MM.1S (cell line): ENCODE results near the gene HGD.

Source experiments
- EZH2 ChIP-seq: fragments of 300-600 bp; sonication (generic); optimal IDR thresholded peaks from 2 replicates; pipeline ENCODE3; 2017; ENCODE audit warnings: low read depth, mild to moderate bottlenecking, antibody characterized with exemption, low read length, mixed read lengths
- EZH2phosphoT487 ChIP-seq: fragments of 300-600 bp; sonication (generic); IDR thresholded peaks from 2 replicates; pipeline ENCODE4 v1.6.1; 2018; ENCODE audit warnings: antibody characterized with exemption, low read length
- TF ChIP-seq, protein P1 (sequence below): fragments of 300-600 bp; sonication (generic); IDR thresholded peaks from 2 replicates; pipeline ENCODE4 v1.5.1; 2016; ENCODE audit warnings: antibody characterized with exemption, low read length, mixed read lengths

DNA sequence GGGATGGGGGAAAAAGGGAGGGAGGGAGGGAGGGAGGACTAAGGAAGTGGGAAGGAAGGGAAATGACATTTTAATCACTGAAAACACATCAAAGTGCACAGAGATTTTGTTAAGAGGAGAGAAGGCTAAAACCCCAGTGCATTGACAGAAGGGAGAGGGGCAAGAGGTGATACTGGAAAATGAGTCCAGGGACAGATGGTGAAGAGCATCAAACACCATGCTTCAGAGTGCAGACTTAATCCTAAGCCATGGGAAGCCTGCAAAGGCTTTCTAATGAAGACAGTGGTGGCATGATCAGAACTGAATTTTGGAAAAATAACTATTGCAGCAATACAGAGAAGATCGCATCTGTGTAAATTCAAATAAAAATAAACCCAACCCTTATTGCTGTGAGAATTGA lies 41.8 kb downstream of the HGD start:
- TF ChIP-seq, protein P1, sequence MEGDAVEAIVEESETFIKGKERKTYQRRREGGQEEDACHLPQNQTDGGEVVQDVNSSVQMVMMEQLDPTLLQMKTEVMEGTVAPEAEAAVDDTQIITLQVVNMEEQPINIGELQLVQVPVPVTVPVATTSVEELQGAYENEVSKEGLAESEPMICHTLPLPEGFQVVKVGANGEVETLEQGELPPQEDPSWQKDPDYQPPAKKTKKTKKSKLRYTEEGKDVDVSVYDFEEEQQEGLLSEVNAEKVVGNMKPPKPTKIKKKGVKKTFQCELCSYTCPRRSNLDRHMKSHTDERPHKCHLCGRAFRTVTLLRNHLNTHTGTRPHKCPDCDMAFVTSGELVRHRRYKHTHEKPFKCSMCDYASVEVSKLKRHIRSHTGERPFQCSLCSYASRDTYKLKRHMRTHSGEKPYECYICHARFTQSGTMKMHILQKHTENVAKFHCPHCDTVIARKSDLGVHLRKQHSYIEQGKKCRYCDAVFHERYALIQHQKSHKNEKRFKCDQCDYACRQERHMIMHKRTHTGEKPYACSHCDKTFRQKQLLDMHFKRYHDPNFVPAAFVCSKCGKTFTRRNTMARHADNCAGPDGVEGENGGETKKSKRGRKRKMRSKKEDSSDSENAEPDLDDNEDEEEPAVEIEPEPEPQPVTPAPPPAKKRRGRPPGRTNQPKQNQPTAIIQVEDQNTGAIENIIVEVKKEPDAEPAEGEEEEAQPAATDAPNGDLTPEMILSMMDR: no peak
- TF ChIP-seq EZH2 (no peak), EZH2phosphoT487 (no peak)
